Stomach smooth muscle (tissue), 2 donors: ENCODE results near the gene ULBP3.

Experiments
- H3K27ac ChIP-seq: one replicate; pipeline ENCODE4 v1.7.0; 2013; ENCODE audit warnings: mild to moderate bottlenecking, low read length, inconsistent platforms
- H3K27me3 ChIP-seq, 2 donors: one replicate each; pipeline ENCODE4 v1.7.0; 2013; ENCODE audit warnings: low read length in 2 of 2; ENCODE audit not compliant: insufficient read depth in 2 of 2, control insufficient read depth in 1 of 2
- H3K36me3 ChIP-seq, 2 donors: one replicate each; pipeline ENCODE4 v1.7.0; 2013; ENCODE audit warnings: low read length in 2 of 2; ENCODE audit not compliant: control insufficient read depth in 2 of 2, insufficient read depth in 2 of 2
- H3K4me1 ChIP-seq: one replicate; pipeline ENCODE4 v1.7.0; 2013; ENCODE audit warnings: low read length; ENCODE audit not compliant: control insufficient read depth, insufficient read depth
- H3K4me3 ChIP-seq, 2 donors: one replicate each; pipeline ENCODE4 v1.7.0; 2013; ENCODE audit warnings: low read length in 2 of 2
- H3K9ac ChIP-seq, 2 donors: one replicate each; pipeline ENCODE4 v1.7.0; 2013; ENCODE audit warnings: low read length in 2 of 2, mild to moderate bottlenecking in 1 of 2
- H3K9me3 ChIP-seq, 2 donors: one replicate each; pipeline ENCODE4 v1.7.0; 2013; ENCODE audit warnings: low read length in 2 of 2; ENCODE audit not compliant: control insufficient read depth in 2 of 2
- donor health status: healthy.
- donor health status: Pancreatic carcinoma.

ULBP3 gene

DNA sequence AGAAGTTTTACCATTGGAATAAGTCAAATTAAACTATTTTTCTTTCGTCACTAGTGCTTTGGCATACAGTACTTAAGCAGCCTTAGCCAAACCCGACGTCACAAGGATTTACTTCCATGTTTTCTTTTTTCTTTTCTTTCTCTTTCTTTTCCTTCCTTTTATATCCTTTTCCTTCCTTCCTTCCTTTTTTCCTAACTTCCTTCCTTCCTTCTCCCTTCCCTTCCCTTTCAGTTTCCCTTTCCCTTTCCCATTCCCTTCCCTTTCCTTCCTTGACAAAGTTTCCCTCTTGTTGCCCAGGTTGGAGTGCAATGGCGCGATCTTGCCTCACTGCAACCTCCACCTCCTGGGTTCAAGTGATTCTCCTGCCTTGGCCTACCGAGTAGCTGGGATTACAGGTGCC is 9.9 kb downstream of the ULBP3 start:
- no peak overlapping the region for H3K4me3 ChIP-seq
- no peak overlapping the region for H3K27ac ChIP-seq
- no peak overlapping the region for H3K9ac ChIP-seq
- H3K9me3 ChIP-seq = no peaks in the 10 kb centered on the region
- peaks cover 0 to 11% of the 10 kb centered on the region in 2 donors for H3K27me3 ChIP-seq
- no peaks in the 10 kb centered on the region for H3K36me3 ChIP-seq
- H3K4me1 ChIP-seq = no peaks in the 10 kb centered on the region

DNA sequence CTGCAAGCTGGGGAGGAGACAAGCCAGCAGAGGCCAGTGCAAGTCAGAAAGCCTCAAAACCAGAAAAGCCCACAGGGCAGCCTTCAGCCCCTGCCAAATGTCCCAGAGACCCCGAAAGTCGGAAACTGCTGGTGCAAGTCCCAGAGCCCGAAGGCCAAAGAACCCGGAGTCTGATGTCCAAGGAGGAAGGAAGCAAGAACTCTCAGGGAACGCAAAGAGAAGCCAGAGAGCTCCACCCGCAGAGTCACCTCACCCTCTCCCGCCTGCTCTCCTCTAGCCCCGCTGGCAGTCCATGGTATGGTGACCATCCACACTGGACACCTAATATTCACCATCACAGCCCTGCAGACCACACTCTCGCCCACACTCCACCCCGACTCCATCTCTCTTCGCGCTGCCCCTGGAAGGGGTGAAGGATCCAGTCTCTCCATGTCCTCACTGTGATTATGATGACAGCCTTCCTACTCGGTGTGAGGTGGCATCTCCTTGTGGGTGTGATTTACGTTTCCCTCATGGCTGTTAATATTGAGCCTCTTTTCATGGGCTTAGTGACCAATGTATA is 10.6 kb downstream of the ULBP3 start:
- Histone ChIP-seq H3K9ac (no peak overlapping the region), H3K4me1 (no peaks in the 10 kb centered on the region), H3K9me3 (no peaks in the 10 kb centered on the region), H3K27me3 (peaks cover 5 to 15% of the 10 kb centered on the region in 2 donors), H3K4me3 (no peak overlapping the region), H3K36me3 (no peaks in the 10 kb centered on the region), H3K27ac (no peak overlapping the region)

DNA sequence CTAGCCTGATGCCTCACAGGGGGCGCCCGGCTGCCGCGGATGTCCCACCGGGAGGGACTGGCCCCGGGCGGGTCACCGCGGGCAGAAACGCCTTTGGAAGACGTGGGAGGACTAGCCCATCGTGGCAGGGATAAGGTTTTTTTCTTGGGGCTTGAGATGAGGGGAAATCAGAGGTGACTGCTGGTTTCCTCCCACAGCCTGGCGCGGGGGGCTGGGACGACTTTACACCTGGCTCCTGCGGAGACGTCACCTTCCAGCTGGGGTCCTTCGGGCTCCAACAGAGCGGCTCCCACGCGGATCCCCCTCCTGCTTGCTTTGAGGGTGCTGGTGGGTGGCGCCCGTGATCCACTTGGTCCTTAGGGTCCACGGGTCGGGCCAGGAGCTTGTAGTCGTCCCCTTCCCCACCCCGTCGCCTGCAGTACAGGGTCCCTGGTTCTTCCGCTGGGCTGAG is 11.4 kb downstream of the ULBP3 start:
- no peaks in the 10 kb centered on the region for H3K9me3 ChIP-seq
- peaks cover 7 to 17% of the 10 kb centered on the region in 2 donors for H3K27me3 ChIP-seq
- H3K27ac ChIP-seq = no peak overlapping the region
- H3K4me1 ChIP-seq = no peaks in the 10 kb centered on the region
- no peaks in the 10 kb centered on the region for H3K36me3 ChIP-seq
- no peak overlapping the region for H3K9ac ChIP-seq
- H3K4me3 ChIP-seq = no peak overlapping the region

DNA sequence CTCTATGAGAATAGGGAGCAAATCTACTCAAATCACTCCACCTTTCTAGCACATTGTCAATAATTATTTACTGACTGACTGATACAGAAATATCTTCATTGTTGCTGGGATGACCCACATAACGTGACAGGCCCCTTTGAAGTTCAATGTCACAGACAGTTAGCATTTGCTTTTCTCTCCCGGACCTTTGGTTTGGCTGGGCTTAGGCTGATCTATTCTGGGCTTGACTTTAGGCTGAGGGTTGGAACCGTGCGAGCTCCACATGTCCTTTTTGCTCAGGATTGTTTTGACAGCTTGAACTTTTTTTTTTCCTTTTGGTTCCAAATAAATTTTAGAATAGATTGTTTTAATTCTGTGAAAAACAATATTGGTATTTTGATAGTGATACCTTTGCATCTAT is 12.0 kb downstream of the ULBP3 start:
- H3K4me1 ChIP-seq = no peaks in the 10 kb centered on the region
- no peak overlapping the region for H3K27ac ChIP-seq
- peaks cover 7 to 20% of the 10 kb centered on the region in 2 donors for H3K27me3 ChIP-seq
- H3K36me3 ChIP-seq = no peaks in the 10 kb centered on the region
- no peak overlapping the region for H3K4me3 ChIP-seq
- H3K9me3 ChIP-seq = no peaks in the 10 kb centered on the region
- no peak overlapping the region for H3K9ac ChIP-seq

DNA sequence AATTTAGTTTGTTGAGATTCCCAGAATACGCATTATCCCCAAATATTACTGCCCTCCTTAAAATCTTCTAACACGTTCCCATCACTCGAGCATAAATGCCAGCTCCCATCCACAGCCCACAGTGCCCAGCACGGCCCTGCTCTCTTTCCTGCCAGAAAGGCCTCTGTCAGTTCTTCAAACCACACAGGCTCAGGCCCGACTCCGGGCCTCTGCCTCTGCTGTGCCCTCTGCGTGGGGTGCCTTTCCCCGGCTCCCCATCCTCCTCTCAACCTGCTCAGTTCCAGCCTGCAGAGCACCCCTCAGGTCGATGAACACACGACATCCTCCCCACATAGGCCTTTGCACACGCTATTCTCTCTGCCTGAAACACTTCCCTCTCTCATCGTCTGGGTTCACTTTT is 12.8 kb downstream of the ULBP3 start:
- Histone ChIP-seq H3K9ac (no peak overlapping the region), H3K4me1 (no peaks in the 10 kb centered on the region), H3K4me3 (no peak overlapping the region), H3K27ac (no peak overlapping the region), H3K27me3 (peaks cover 7 to 23% of the 10 kb centered on the region in 2 donors), H3K9me3 (no peaks in the 10 kb centered on the region), H3K36me3 (no peaks in the 10 kb centered on the region)

DNA sequence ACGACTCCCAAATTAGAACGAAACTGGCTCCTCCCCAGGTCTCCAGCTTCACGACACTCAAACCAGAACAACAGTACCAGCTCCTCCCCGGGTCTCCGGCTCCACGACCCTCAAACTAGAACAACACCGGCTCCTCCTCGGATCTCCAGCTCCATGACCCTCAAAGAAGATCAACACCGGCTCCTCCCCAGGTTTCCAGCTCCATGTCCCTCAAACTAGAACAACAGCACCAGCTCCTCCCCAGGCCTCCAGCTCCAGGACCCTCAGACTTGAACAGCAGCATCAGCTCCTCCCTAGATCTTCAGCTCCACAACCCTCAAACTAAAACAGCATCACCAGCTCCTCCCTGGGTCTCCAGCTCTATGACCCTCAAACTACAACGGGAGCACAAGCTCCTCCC is 13.8 kb downstream of the ULBP3 start:
- Histone ChIP-seq H3K9me3 (no peaks in the 10 kb centered on the region), H3K9ac (no peak overlapping the region), H3K36me3 (no peaks in the 10 kb centered on the region), H3K4me3 (no peak overlapping the region), H3K27me3 (peaks cover 7 to 23% of the 10 kb centered on the region in 2 donors), H3K27ac (no peak overlapping the region), H3K4me1 (no peaks in the 10 kb centered on the region)

DNA sequence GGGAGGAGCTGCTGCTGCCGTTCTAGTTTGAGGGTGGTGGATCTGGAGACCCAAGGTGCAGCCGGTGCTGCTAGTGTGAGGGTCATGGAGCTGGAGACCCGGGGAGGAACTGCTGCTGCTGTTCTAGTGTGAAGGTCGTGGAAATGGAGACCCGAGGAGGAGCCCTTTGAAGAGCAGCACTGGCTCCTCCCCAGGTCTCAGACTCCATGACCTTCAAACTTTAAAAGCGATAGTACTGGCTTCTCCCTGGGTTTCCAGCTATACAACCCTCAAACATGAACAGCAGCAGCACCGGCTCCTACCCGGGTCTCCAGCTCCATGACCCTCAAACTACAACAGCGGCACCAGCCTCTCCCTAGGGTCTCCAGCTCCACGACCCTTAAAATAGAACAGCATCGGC is 15.5 kb downstream of the ULBP3 start:
- Histone ChIP-seq H3K4me1 (no peaks in the 10 kb centered on the region), H3K27me3 (peaks cover 7 to 23% of the 10 kb centered on the region in 2 donors), H3K4me3 (no peak overlapping the region), H3K9me3 (no peaks in the 10 kb centered on the region), H3K36me3 (no peaks in the 10 kb centered on the region), H3K9ac (no peak overlapping the region), H3K27ac (no peak overlapping the region)

DNA sequence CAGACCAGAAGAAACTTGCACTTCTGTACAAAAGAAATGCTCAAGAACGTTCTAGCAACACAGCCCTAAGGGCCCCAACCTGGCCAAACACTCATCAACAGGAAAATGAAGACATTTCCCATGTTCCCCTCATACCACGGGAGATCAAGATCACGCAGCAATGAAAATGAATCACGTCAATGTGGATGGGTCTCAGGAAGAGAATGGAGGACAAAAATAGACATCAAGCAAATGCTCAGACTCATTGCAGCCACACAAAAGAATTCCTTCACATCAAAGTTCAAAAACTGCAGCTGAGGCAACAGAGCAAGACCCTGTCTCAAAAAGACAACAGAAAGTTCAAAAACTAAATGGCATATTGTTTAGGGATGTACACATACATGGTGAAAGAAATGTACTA is 18.1 kb downstream of the ULBP3 start:
- Histone ChIP-seq H3K27ac (no peak overlapping the region), H3K4me1 (no peaks in the 10 kb centered on the region), H3K9ac (no peak overlapping the region), H3K36me3 (no peaks in the 10 kb centered on the region), H3K4me3 (no peak overlapping the region), H3K27me3 (peaks cover 7 to 22% of the 10 kb centered on the region in 2 donors), H3K9me3 (no peaks in the 10 kb centered on the region)

DNA sequence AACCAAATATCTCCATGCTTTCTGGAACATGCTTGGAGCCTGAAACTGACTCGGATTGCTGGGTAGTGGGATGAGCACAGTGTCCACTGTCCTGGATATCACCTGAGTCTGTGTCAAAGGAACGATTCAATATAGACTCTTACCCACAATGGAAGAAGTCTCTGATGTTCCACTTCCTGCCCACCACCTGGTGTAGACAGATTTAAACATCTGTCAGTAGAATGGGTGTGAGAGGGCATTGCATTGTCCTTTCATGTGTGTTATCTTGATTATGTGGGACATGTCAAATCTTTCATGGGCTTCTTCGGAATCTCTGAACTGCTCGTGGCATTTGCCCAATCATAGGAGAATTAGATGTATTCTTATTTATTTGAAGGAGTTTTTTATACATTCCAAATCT is 20.8 kb downstream of the ULBP3 start:
- Histone ChIP-seq H3K27ac (no peak overlapping the region), H3K4me1 (no peaks in the 10 kb centered on the region), H3K4me3 (no peak overlapping the region), H3K27me3 (peaks cover 4 to 10% of the 10 kb centered on the region in 2 donors), H3K9ac (no peak overlapping the region), H3K36me3 (no peaks in the 10 kb centered on the region), H3K9me3 (no peaks in the 10 kb centered on the region)

DNA sequence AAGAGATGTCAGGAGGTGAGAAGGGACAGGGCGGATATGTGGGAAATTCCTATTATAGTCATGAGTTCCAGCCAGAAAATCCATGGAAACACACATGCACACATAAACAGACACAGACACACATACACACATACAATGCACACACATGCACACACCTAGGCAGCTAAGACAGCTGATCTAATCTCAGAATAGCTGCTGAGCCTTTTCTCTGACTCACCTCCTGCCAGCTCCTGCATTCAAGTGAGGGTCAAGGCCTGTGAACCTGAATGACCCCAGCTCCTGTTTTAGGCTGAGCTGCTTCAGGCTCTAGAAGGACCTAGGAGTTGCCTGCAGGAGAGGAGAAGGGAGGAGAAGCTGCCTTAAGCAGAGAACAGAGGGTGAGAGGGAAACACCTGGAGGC is 22.0 kb downstream of the ULBP3 start:
- Histone ChIP-seq H3K4me1 (no peaks in the 10 kb centered on the region), H3K9ac (no peak overlapping the region), H3K27me3 (peaks cover 3 to 8% of the 10 kb centered on the region in 2 donors), H3K36me3 (no peaks in the 10 kb centered on the region), H3K4me3 (no peak overlapping the region), H3K9me3 (no peaks in the 10 kb centered on the region), H3K27ac (no peak overlapping the region)

DNA sequence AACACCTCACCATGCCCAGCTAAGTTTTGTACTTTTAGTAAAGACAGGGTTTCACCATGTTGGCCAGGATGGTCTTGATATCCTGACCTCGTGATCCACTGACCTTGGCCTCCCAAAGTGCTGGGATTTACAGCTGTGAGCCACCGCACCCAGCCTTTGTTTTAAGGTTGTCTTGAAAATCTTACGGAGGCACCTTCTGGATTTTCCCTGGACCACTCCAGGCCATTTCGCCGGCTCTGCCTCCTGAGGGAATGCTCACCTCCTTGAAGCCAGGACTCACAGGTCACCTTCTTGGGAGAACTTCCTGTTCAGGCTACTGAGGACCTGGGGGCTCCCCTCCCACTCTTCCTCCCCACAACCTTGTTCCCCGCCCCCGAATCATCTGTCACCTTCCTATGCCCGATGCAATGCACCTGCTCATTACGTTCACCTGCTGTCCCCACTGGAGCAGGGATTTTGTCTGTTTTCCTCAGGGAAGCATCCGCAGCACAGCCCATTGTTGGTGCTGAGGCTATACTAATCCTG is 24.2 kb downstream of the ULBP3 start:
- Histone ChIP-seq H3K36me3 (no peaks in the 10 kb centered on the region), H3K9ac (no peak overlapping the region), H3K27me3 (peaks cover 9 to 19% of the 10 kb centered on the region in 2 donors), H3K4me1 (no peaks in the 10 kb centered on the region), H3K9me3 (no peaks in the 10 kb centered on the region), H3K4me3 (no peak overlapping the region), H3K27ac (no peak overlapping the region)
